Mesothelial cell of epicardium (in vitro differentiated cells): ENCODE results near the gene SKIDA1. TPM values are rescaled to one million over a fixed set of nuclear protein-coding genes. Genes with fewer than 3 reads are reported as not detected.

Source experiments
- DNase-seq, 2 experiments: peaks; one replicate each; pipeline ENCODE4 v3.0.0; 2021; ENCODE audit warnings: low spot score in 2 of 2; ENCODE audit not compliant: unreplicated experiment in 2 of 2
- H3K27ac Mint-ChIP-seq: 2 replicates; pipeline ENCODE4 v1.8.0; 2021; ENCODE audit warnings: mixed read lengths
- H3K27me3 Mint-ChIP-seq: 2 replicates; pipeline ENCODE4 v1.8.0; 2021; ENCODE audit warnings: low read depth, mixed read lengths
- H3K36me3 Mint-ChIP-seq: 2 replicates; pipeline ENCODE4 v1.8.0; 2021; ENCODE audit warnings: mixed read lengths
- H3K4me1 Mint-ChIP-seq: 2 replicates; pipeline ENCODE4 v1.8.0; 2021; ENCODE audit warnings: mixed read lengths
- H3K4me3 Mint-ChIP-seq: 2 replicates; pipeline ENCODE4 v1.8.0; 2021; ENCODE audit warnings: mild to moderate bottlenecking, moderate library complexity, mixed read lengths
- H3K9me3 Mint-ChIP-seq: 2 replicates; pipeline ENCODE4 v1.8.0; 2021; ENCODE audit warnings: mixed read lengths
- total RNA-seq: library from RNA; stranded (reverse); gene quantifications from 3 replicates; pipeline ENCODE4 v1.2.1, GENCODE V29; 2021
- TF ChIP-seq, protein P1 (sequence below): fragments of 200-600 bp; sonication (generic); IDR thresholded peaks from one replicate; pipeline ENCODE4 v1.5.0; 2021; ENCODE audit warnings: antibody characterized with exemption; ENCODE audit not compliant: unreplicated experiment

SKIDA1 gene
- total RNA-seq, 1 donor from 2014 or later, result 9.7 TPM

- H3K9me3 Mint-ChIP-seq, result no peaks in the 10 kb centered on the region
- no peak overlapping the region for H3K4me3 Mint-ChIP-seq
- no peak for DNase-seq
- H3K27ac Mint-ChIP-seq, result no peak overlapping the region
- H3K4me1 Mint-ChIP-seq, result peaks cover 61% of the 10 kb centered on the region
- H3K36me3 Mint-ChIP-seq, result no peaks in the 10 kb centered on the region
- TF ChIP-seq, protein P1, sequence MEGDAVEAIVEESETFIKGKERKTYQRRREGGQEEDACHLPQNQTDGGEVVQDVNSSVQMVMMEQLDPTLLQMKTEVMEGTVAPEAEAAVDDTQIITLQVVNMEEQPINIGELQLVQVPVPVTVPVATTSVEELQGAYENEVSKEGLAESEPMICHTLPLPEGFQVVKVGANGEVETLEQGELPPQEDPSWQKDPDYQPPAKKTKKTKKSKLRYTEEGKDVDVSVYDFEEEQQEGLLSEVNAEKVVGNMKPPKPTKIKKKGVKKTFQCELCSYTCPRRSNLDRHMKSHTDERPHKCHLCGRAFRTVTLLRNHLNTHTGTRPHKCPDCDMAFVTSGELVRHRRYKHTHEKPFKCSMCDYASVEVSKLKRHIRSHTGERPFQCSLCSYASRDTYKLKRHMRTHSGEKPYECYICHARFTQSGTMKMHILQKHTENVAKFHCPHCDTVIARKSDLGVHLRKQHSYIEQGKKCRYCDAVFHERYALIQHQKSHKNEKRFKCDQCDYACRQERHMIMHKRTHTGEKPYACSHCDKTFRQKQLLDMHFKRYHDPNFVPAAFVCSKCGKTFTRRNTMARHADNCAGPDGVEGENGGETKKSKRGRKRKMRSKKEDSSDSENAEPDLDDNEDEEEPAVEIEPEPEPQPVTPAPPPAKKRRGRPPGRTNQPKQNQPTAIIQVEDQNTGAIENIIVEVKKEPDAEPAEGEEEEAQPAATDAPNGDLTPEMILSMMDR, result no peak
- no peaks in the 10 kb centered on the region for H3K27me3 Mint-ChIP-seq
Measured at GRCh38 chr10:21501731-21502347, 23.6 kb downstream of the SKIDA1 start.

- Mint-ChIP-seq H3K27me3 (no peaks in the 10 kb centered on the region), H3K27ac (peak overlapping the region; percentile 80)
- no peak for DNase-seq
Measured at GRCh38 chr10:21501091-21501490, 24.4 kb downstream of the SKIDA1 start.

DNA sequence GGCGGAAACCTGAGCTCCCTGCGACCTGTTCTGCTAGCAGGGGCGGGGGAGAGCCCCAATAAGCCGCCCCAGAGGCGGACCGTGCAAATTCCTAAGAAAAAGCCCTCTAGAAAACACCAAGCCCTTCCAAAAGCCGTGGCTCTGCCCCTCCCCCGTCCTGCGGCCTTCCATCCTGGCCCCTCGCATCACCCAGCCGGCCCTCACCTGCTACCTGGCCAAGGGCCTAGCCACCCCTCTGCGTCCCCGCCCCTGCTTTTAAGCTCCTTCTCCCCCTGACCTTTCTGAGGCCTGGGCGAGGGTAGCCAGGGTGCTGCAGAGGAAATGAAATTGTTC lies 24.9 kb downstream of the SKIDA1 start:
- peak overlapping the region; percentile 61 for H3K4me3 Mint-ChIP-seq

More at GRCh38 chr10:21501091-21501490, 24.4 kb downstream of the SKIDA1 start:
- peak overlapping the region; percentile 61 for H3K4me3 Mint-ChIP-seq
- peaks cover 53% of the 10 kb centered on the region for H3K4me1 Mint-ChIP-seq
- no peaks in the 10 kb centered on the region for H3K9me3 Mint-ChIP-seq
- TF ChIP-seq, protein P1, result no peak
- no peaks in the 10 kb centered on the region for H3K36me3 Mint-ChIP-seq

GRCh38 chr10:21499701-21500577 lies 25.5 kb downstream of the SKIDA1 start:
- TF ChIP-seq, protein P1, result no peak
- H3K9me3 Mint-ChIP-seq, result no peaks in the 10 kb centered on the region
- H3K27ac Mint-ChIP-seq, result peak overlapping the region; percentile 80
- peak overlapping the region; percentile 61 for H3K4me3 Mint-ChIP-seq
- peak in 1 of 2 experiments; percentile 67 for DNase-seq
- peaks cover 52% of the 10 kb centered on the region for H3K4me1 Mint-ChIP-seq
- no peaks in the 10 kb centered on the region for H3K36me3 Mint-ChIP-seq
- no peaks in the 10 kb centered on the region for H3K27me3 Mint-ChIP-seq

More for the DNA sequence above, 24.9 kb downstream of the SKIDA1 start:
- Mint-ChIP-seq H3K9me3 (no peaks in the 10 kb centered on the region), H3K27ac (peak overlapping the region; percentile 80), H3K27me3 (no peaks in the 10 kb centered on the region), H3K4me1 (peaks cover 48% of the 10 kb centered on the region), H3K36me3 (no peaks in the 10 kb centered on the region)
- DNase-seq, result no peak
- TF ChIP-seq, protein P1, result no peak

DNA sequence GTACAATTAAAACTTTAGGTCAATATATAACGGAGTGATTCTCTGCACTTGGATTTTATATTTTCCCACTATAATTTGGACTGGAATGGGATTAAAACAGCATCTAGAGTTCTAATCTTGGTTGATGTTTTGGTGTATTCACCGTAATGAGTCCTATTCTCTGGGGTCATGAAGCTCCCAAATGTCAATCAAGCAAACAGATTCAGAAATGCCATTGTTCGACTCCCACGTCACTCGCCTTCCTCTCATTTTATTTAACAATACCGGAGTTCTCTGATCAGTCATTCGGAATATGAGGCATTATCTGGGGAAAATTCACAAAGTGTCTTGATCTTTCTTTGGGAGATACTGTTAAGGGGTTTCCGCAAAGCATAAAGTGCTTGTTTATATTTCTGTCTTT lies 26.5 kb downstream of the SKIDA1 start:
- TF ChIP-seq, protein P1, result no peak
- Mint-ChIP-seq H3K27me3 (no peaks in the 10 kb centered on the region), H3K27ac (peak overlapping the region; percentile 47), H3K4me1 (peaks cover 56% of the 10 kb centered on the region), H3K4me3 (peak overlapping the region; percentile 61), H3K36me3 (no peaks in the 10 kb centered on the region), H3K9me3 (no peaks in the 10 kb centered on the region)
- DNase-seq, result no peak
